Muscle layer of colon (tissue), 2 donors: Measurements from ENCODE around the gene MYO1H.
"Not testable (repeated sequence)": the region's sequence is repeated elsewhere in the genome, so short reads cannot be mapped to it uniquely, and the experiment has no call there.

ENCODE experiments used
- H3K27ac ChIP-seq: one replicate; pipeline ENCODE4 v1.7.0; 2013; ENCODE audit warnings: low read depth, mild to moderate bottlenecking, low read length, moderate library complexity
- H3K27me3 ChIP-seq, 2 donors: one replicate each; pipeline ENCODE4 v1.7.0; 2013; ENCODE audit warnings: low read length in 2 of 2, mild to moderate bottlenecking in 2 of 2; ENCODE audit not compliant: insufficient read depth in 2 of 2, control insufficient read depth in 1 of 2
- H3K36me3 ChIP-seq: one replicate; pipeline ENCODE4 v1.7.0; 2013; ENCODE audit warnings: mild to moderate bottlenecking, low read length; ENCODE audit not compliant: insufficient read depth
- H3K4me1 ChIP-seq: one replicate; pipeline ENCODE4 v1.7.0; 2013; ENCODE audit warnings: mild to moderate bottlenecking, low read length; ENCODE audit not compliant: insufficient read depth
- H3K4me3 ChIP-seq, 2 donors: one replicate each; pipeline ENCODE4 v1.7.0; 2013; ENCODE audit warnings: low read length in 2 of 2, low read depth in 1 of 2, mild to moderate bottlenecking in 1 of 2, moderate library complexity in 1 of 2
- H3K9ac ChIP-seq: one replicate; pipeline ENCODE4 v1.7.0; 2013; ENCODE audit warnings: low read length
- H3K9me3 ChIP-seq: one replicate; pipeline ENCODE4 v1.7.0; 2013; ENCODE audit warnings: mild to moderate bottlenecking, low read length
- donor health status: abdominal sarcoma.
- donor health status: Adenocarcinoma of cecum.

MYO1H gene

DNA sequence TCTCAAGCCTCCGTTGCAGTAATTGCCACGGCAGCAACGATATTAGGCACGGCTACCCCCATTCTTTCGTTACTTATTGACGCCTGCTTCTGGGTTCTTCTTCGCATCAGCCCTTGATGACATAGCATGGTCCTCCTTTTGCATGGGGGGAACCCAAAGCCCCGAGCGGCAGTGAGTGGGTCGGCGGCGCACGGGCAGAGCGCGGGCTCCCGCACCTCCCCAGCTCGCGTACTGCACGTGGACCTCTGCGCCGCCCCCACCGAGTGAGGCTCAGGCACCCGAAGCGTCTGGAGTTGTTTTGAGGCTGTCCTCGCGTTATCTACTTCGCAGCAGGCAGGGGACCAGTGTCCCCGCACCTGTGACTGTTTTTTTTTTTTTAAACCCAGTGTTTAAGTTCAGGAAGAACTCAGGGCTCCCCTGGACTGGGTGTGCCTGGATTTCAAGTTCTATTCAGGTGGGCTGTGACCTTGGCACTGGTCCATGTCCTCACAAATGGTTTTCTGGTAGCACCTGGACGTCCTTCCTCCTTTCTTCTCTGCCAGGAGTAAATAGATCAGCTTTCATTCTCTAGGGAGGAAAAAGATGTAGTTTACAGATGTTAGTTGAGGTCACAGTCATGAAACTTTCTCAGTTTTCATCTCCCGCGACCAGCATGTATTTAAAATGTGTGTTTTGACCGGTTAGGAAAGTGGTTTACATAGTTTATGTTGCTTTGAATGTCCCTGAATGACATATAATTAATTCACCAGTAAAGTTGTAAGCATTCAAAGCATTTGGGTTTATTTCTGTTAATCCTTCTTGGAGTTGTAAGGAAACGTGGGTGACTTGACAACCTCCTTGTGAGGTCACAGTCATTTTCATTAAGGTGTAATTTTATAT is 37.2 kb upstream of the MYO1H start:
- H3K27me3 ChIP-seq: peaks cover 10 to 22% of the 10 kb centered on the region in 2 donors
- peaks cover 9% of the 10 kb centered on the region for H3K4me1 ChIP-seq
- H3K27ac ChIP-seq: no peak overlapping the region
- no peaks in the 10 kb centered on the region for H3K9me3 ChIP-seq
- H3K36me3 ChIP-seq: no peaks in the 10 kb centered on the region
- no peak overlapping the region for H3K9ac ChIP-seq
- peak overlapping the region in 1 of 2 donors; percentile 49 for H3K4me3 ChIP-seq

DNA sequence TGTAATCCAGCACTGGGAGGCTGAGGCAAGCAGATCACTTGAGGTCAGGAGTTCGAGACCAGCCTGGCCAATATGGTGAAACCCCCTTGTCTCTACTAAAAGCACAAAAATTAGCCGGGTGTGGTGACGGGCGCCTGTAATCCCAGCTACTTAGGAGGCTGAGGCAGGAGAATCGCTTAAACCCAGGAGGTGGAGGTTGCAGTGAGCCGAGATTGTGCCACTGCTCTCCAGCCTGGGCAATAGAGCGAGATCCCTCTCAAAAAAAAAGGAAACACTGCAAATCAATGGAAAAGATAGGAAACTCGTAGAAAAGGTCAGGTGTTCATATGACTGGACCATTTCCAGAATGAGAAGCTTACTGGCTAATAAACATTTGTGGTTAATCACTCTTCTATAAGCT is 26.4 kb upstream of the MYO1H start:
- H3K4me3 ChIP-seq, H3K27ac ChIP-seq, H3K36me3 ChIP-seq, H3K4me1 ChIP-seq, H3K27me3 ChIP-seq, H3K9ac ChIP-seq, H3K9me3 ChIP-seq: not testable (repeated sequence)

DNA sequence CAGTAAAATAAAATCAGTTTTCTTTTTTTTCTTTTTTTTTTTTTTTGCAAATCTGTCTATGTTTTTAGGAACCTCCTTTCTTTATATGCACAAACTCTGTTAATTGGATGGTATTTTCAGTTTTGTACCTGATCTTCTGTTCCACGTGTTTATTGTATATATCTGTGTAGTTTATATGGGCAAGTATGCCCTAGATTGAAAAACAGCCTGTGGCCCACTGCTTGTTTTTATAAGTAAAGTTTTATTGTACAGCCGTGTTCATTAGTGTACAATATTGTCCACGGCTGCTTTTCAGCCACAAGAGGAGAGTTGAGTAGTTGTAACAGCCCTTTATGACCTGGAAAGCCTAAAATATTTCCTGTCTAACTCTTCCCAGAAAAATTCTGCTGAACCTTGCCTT is 18.7 kb upstream of the MYO1H start:
- H3K9me3 ChIP-seq: no peaks in the 10 kb centered on the region
- no peak overlapping the region for H3K27ac ChIP-seq
- peaks cover 21% of the 10 kb centered on the region for H3K4me1 ChIP-seq
- no peaks in the 10 kb centered on the region for H3K36me3 ChIP-seq
- no peak overlapping the region for H3K4me3 ChIP-seq
- H3K9ac ChIP-seq: no peak overlapping the region
- H3K27me3 ChIP-seq: no peaks in the 10 kb centered on the region

DNA sequence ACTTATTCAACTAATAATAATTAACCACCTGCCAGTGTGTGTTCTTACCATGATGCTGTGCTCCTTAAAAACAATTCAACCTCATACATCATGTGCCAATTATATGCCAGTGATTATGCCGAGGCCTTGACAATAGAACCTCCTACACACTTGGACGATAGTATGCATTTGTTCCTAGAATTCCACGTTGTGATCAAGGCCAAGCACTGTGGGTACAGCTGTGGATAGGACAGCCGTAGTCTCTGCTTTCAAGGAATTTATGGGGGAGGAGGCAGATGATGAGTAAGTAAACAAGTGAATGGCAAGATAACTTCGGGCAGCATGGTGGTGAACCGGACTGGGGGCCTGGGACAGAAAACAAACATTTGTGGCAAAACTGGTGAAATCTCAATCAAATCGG is 18.0 kb upstream of the MYO1H start:
- Histone ChIP-seq H3K27me3 (no peaks in the 10 kb centered on the region), H3K9me3 (no peaks in the 10 kb centered on the region), H3K36me3 (no peaks in the 10 kb centered on the region), H3K4me1 (peaks cover 21% of the 10 kb centered on the region), H3K9ac (no peak overlapping the region), H3K4me3 (no peak overlapping the region), H3K27ac (no peak overlapping the region)

DNA sequence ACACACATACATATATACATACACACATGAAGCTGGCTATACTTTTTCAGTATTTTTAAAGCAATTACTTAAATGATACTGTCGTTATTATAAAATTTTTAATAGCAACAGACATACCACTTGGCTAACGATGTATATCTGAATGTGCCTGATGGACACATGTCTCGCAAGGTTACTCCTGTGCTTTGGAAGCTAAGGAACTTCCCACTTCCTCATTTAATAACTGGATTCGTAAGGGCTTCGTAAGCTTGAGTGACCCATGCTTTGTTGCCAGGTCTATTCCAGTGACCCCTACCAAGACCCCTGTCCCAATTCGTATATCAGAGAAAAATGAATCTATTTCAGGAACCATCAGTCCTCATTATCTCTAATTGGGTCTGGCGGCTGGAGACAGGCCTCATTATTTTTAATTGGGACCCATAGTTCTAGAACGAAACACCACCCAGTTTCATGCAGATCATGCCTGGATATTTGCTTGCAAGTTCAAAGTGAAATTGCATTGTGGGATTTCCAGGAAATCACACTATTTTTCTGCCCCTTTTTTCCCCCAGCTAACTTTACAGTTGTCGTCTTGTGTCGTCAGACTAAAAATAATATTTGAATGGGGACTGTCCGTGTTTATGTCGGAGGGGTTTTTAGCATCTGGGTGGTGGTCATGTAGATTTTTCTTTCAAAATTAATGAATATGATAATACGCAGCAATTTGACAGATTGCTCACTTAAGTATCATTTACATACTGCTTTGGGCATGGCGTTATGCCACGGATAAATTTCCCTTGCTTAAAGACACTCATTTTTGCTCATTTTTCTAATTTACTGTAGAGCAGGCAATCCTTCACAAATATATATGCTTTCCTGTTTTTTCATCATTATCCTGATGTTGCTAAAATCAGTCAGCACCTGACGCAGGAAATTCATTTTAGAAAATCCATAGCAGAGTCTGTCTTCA is 17.1 kb upstream of the MYO1H start:
- Histone ChIP-seq H3K4me1 (peaks cover 21% of the 10 kb centered on the region), H3K9ac (no peak overlapping the region), H3K27ac (peak overlapping the region; percentile 51), H3K4me3 (no peak overlapping the region), H3K36me3 (no peaks in the 10 kb centered on the region), H3K9me3 (no peaks in the 10 kb centered on the region), H3K27me3 (no peaks in the 10 kb centered on the region)

DNA sequence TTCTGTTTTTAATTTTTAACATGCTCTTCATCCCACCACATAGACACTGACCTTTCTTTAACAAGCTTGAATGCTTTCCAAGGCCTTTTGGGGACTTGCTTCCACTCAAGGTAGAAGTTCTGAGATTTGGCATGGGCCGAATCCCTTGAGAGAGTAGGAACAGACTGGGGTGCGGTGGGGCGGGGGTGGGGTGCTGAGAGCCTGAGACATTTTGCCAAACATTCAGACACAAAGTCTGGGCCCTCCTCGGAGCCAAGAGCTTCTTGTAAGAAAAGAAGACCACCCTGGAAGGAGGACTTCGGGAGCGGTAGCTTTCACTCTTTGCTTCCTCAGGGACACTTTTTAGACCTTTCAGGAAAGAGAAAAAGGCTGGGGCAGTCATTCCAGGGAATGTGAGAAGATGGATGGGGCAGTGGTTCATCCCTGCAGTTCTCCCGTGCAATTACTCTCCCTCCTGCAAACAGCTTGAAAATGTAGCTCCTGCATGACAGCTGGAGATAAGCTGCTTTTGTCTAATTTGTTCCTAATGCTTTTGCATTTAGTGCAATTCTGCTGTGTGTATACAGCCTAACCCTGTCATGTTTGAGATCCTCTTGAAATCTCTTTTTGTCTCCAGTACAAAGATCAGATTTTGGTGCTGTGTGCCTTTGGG is 16.3 kb upstream of the MYO1H start:
- Histone ChIP-seq H3K27me3 (no peaks in the 10 kb centered on the region), H3K4me1 (peaks cover 21% of the 10 kb centered on the region), H3K9ac (no peak overlapping the region), H3K27ac (peak overlapping the region; percentile 51), H3K4me3 (peak overlapping the region in 1 of 2 donors; percentile 6), H3K9me3 (no peaks in the 10 kb centered on the region), H3K36me3 (no peaks in the 10 kb centered on the region)

DNA sequence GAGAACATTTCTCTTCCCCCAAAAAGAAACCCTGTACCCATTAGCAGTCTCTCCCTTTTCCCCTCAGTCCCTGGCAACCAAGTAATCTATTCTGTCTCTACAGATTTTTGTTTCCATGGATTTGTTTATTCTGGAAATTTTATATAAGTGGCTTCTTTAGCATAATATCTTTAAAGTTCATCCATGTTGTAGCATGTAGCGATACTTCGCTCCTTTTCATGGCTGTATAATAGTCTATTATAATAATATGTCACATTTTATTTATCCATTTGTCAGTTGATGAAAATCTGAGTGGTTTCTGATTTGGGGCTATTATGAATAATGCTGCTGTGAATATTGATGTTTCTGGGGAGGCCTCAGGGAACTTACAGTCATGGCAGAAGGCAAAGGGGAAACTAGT is 12.8 kb upstream of the MYO1H start:
- no peak overlapping the region for H3K27ac ChIP-seq

DNA sequence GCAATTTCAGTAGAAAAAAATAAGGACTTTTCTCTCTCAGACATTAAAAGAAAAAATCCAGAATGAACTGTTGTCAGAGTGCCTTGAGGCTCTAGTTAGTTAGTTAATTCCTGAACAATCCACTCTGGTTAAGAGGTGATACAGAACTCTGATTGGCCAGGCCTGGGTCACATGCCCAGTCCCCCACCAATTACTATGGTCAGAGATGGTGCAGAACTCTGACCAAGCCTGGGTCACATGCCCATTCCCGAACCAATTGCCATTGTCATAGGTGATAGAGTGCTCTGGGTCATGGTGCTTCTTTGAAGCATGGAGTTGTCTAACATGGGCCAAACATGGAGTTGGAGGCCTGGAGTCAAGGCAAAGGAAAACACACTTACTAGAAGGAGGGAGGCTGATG is 11.1 kb upstream of the MYO1H start:
- peaks cover 10% of the 10 kb centered on the region for H3K4me1 ChIP-seq
- H3K27ac ChIP-seq: no peak overlapping the region
- H3K27me3 ChIP-seq: no peaks in the 10 kb centered on the region
- H3K9me3 ChIP-seq: no peaks in the 10 kb centered on the region
- no peak overlapping the region for H3K4me3 ChIP-seq
- no peak overlapping the region for H3K9ac ChIP-seq
- H3K36me3 ChIP-seq: no peaks in the 10 kb centered on the region

More for the DNA sequence above, 12.8 kb upstream of the MYO1H start:
- Histone ChIP-seq H3K9me3 (no peaks in the 10 kb centered on the region), H3K36me3 (no peaks in the 10 kb centered on the region), H3K27me3 (no peaks in the 10 kb centered on the region), H3K9ac (no peak overlapping the region), H3K4me3 (no peak overlapping the region), H3K4me1 (peaks cover 21% of the 10 kb centered on the region)

DNA sequence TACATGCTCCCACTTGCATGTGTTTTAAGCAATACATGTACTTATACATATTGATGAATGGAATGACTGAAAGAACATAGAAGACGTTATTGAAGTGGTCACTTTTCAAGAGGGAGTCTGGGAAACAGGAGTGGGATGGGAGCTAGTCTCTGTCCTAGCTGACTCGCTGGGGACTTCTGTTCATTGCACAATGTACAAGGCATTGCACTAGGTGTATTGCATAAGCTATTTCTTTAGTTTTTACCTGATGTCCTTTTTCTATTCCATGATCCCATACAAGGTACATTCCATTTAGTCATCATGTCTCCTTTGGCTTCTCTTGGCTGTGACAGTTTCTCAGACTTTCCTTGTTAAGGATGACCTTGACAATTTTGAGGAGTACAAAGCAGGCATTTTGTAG is 4.0 kb upstream of the MYO1H start:
- no peak overlapping the region for H3K4me3 ChIP-seq
- no peaks in the 10 kb centered on the region for H3K36me3 ChIP-seq
- H3K9ac ChIP-seq: no peak overlapping the region
- no peaks in the 10 kb centered on the region for H3K4me1 ChIP-seq
- H3K9me3 ChIP-seq: no peaks in the 10 kb centered on the region
- H3K27ac ChIP-seq: no peak overlapping the region
- H3K27me3 ChIP-seq: no peaks in the 10 kb centered on the region

DNA sequence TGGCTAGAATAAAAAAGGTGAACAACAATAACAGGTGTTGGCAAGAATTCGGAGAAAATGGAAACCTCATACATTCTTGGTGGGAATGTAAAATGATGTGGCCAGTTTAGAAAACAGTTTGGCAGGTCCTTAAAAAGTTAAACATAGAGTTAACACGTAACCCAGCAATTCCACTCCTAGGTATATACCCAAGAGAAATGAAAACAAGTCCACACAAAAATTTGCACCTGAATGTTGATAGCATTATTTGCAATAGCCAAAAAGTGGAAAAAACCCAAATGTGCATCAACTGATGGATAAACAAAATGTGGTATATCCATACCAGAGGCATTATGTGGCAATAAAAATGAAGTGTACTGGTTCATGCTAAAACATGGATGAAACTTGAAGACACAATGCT is 2.3 kb upstream of the MYO1H start:
- H3K4me3 ChIP-seq: no peak overlapping the region
- H3K27me3 ChIP-seq: no peaks in the 10 kb centered on the region
- H3K4me1 ChIP-seq: no peaks in the 10 kb centered on the region
- no peaks in the 10 kb centered on the region for H3K36me3 ChIP-seq
- H3K9me3 ChIP-seq: no peaks in the 10 kb centered on the region
- H3K9ac ChIP-seq: no peak overlapping the region
- H3K27ac ChIP-seq: no peak overlapping the region

DNA sequence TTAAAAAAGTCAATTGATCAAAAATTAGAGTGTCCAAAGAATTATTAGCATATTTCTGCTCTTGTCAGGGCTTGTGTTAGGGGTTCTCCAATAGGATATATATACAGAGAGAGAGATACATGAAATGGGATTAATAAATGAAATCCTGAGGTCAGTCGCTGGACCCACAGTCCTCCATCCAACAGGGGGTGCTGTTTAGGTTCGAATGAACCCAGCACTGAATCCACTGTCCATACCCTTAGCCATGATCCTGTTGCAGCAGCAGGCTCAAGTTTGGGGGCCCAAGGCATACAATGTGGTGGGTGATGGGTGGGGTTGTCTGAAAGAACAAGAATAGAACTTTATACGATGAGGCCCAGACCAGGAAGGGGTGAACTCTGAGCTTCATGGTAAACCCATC is 780 bp upstream of the MYO1H start:
- no peaks in the 10 kb centered on the region for H3K36me3 ChIP-seq
- no peak overlapping the region for H3K27ac ChIP-seq
- no peak overlapping the region for H3K4me3 ChIP-seq
- H3K4me1 ChIP-seq: no peaks in the 10 kb centered on the region
- no peak overlapping the region for H3K9ac ChIP-seq
- no peaks in the 10 kb centered on the region for H3K9me3 ChIP-seq
- H3K27me3 ChIP-seq: no peaks in the 10 kb centered on the region
